Glutamatergic neuron (in vitro differentiated cells): ENCODE results near the gene DNAJA1. TPM values are rescaled to one million over a fixed set of nuclear protein-coding genes. Genes with fewer than 3 reads are reported as not detected.
"Not testable (repeated sequence)": the region's sequence is repeated elsewhere in the genome, so short reads cannot be mapped to it uniquely, and the experiment has no call there.

Source experiments
- DNase-seq: peaks from one replicate; pipeline ENCODE4 v3.0.0; 2022
- H3K27ac Mint-ChIP-seq: one replicate; pipeline ENCODE4 v1.8.0; 2020; ENCODE audit warnings: mild to moderate bottlenecking, mixed read lengths, inconsistent platforms; ENCODE audit not compliant: unreplicated experiment
- H3K27me3 Mint-ChIP-seq: one replicate; pipeline ENCODE4 v1.8.0; 2020; ENCODE audit warnings: mild to moderate bottlenecking, moderate library complexity, mixed read lengths, inconsistent platforms; ENCODE audit not compliant: unreplicated experiment
- H3K36me3 Mint-ChIP-seq: one replicate; pipeline ENCODE4 v1.8.0; 2020; ENCODE audit warnings: mild to moderate bottlenecking, mixed read lengths, inconsistent platforms; ENCODE audit not compliant: unreplicated experiment
- H3K4me1 Mint-ChIP-seq: one replicate; pipeline ENCODE4 v1.8.0; 2020; ENCODE audit warnings: mild to moderate bottlenecking, low read depth, mixed read lengths, inconsistent platforms; ENCODE audit not compliant: unreplicated experiment
- H3K4me3 Mint-ChIP-seq: one replicate; pipeline ENCODE4 v1.8.0; 2020; ENCODE audit warnings: mild to moderate bottlenecking, mixed read lengths, inconsistent platforms; ENCODE audit not compliant: unreplicated experiment
- H3K9me3 Mint-ChIP-seq: one replicate; pipeline ENCODE4 v1.8.0; 2020; ENCODE audit warnings: mild to moderate bottlenecking, moderate library complexity, mixed read lengths, inconsistent platforms; ENCODE audit not compliant: unreplicated experiment
- total RNA-seq: library from RNA; stranded (reverse); fragmentation: NEBNext Ultra II Directional; extraction: Animal tissue kit (Norgen Biotek cat#: 25700); gene quantifications from one replicate; pipeline ENCODE4 v1.2.1, GENCODE V29; 2021; ENCODE audit not compliant: unreplicated experiment
- TF ChIP-seq, protein P1 (sequence below): fragments of 200-600 bp; sonication (generic); IDR thresholded peaks from one replicate; pipeline ENCODE4 v1.5.0; 2021; ENCODE audit not compliant: partially characterized antibody, unreplicated experiment

The DNAJA1 gene
- total RNA-seq, 1 donor from 2014 or later = 249 TPM

DNA sequence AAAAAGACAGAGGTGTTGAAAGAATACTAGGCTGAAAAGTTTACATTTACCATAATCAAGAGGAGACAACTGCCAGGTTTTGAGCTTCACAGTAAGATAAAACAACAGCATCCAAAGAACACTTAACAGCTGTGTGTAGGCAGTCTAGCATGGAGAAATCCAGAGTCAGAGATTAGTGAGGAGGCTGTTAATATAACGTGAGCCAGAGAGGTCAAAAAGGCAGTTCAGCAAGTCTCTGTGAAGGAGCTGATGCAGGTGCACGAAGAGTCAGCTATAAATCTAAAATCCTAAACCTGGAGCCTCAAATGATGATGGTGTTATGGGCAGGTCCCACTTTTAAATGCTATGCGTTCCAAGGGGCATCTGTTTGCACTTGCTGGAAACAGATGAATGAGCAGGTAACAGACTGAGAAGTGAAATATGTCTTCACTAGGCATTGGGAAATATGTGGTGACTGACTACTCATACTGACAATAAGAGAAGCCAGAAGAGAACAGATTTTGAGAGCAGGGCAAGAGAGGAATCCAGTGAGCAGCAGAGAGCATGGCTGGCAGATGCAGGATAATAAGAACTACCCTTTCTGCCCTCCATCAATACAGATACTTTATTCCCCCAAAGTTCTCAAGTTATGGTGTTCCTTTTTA, 32.4 kb upstream of the DNAJA1 start:
- H3K27me3 Mint-ChIP-seq = no peaks in the 10 kb centered on the region
- peaks cover 3% of the 10 kb centered on the region for H3K4me1 Mint-ChIP-seq
- H3K27ac Mint-ChIP-seq = no peak overlapping the region
- TF ChIP-seq, protein P1, sequence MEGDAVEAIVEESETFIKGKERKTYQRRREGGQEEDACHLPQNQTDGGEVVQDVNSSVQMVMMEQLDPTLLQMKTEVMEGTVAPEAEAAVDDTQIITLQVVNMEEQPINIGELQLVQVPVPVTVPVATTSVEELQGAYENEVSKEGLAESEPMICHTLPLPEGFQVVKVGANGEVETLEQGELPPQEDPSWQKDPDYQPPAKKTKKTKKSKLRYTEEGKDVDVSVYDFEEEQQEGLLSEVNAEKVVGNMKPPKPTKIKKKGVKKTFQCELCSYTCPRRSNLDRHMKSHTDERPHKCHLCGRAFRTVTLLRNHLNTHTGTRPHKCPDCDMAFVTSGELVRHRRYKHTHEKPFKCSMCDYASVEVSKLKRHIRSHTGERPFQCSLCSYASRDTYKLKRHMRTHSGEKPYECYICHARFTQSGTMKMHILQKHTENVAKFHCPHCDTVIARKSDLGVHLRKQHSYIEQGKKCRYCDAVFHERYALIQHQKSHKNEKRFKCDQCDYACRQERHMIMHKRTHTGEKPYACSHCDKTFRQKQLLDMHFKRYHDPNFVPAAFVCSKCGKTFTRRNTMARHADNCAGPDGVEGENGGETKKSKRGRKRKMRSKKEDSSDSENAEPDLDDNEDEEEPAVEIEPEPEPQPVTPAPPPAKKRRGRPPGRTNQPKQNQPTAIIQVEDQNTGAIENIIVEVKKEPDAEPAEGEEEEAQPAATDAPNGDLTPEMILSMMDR = no peak
- DNase-seq = no peak
- no peak overlapping the region for H3K4me3 Mint-ChIP-seq
- no peaks in the 10 kb centered on the region for H3K36me3 Mint-ChIP-seq
- no peaks in the 10 kb centered on the region for H3K9me3 Mint-ChIP-seq

GRCh38 chr9:33000682-33001055, 24.4 kb upstream of the DNAJA1 start:
- H3K27ac Mint-ChIP-seq = peak overlapping the region; percentile 96
- not testable (repeated sequence) for DNase-seq

DNA sequence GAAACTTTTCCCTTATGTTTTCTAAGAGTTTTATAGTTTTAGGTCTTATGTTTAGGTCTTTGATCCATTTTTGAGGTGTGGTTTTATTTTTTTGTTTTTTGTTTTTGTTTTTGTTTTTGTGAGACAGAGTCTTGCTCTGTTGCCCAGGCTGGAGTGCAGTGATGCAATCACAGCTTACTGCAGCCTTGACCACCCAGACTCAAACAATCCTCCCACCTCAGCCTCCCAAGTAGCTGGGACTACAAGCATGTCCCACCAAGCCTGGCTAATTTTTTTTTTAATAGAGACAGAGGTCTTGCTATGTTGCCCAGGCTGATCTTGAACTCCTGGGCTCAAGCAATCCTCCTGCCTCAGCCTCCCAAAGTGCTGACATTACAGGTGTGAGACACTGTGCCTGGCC, 19.7 kb upstream of the DNAJA1 start:
- H3K9me3 Mint-ChIP-seq = peaks cover 12% of the 10 kb centered on the region
- not testable (repeated sequence) for DNase-seq, H3K27me3 Mint-ChIP-seq, H3K36me3 Mint-ChIP-seq, H3K4me3 Mint-ChIP-seq, H3K27ac Mint-ChIP-seq, H3K4me1 Mint-ChIP-seq

More at GRCh38 chr9:33000682-33001055, 24.4 kb upstream of the DNAJA1 start:
- not testable (repeated sequence) for H3K36me3 Mint-ChIP-seq, H3K27me3 Mint-ChIP-seq, H3K4me1 Mint-ChIP-seq
- H3K4me3 Mint-ChIP-seq = peak overlapping the region; percentile 97
- H3K9me3 Mint-ChIP-seq = peaks cover 14% of the 10 kb centered on the region

DNA sequence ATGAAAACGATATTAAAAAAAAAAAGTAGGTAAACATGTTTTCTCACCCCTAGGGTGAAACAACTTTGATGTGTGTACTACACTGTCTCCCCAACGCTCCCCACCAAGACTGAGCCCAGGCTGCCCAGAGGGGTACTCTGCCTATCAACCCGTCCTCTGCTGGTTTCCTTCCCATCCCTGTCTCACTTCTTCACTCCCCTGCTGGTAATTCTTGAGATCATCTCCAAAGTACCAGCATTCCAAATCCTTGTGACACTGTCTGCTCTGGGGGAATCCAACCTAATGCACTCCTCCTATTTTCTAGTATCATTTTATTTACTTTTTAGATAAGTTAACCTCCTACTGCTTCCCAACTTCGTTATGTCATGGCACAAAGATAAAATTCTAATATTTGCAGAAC, 17.3 kb upstream of the DNAJA1 start:
- Mint-ChIP-seq H3K36me3 (no peaks in the 10 kb centered on the region), H3K4me3 (no peak overlapping the region), H3K4me1 (no peaks in the 10 kb centered on the region), H3K27me3 (peaks cover 3% of the 10 kb centered on the region), H3K27ac (no peak overlapping the region), H3K9me3 (peaks cover 2% of the 10 kb centered on the region)
- TF ChIP-seq, protein P1 = no peak
- no peak for DNase-seq

- TF ChIP-seq, protein P1 = no peak
- peaks cover 3% of the 10 kb centered on the region for H3K27me3 Mint-ChIP-seq
- no peaks in the 10 kb centered on the region for H3K36me3 Mint-ChIP-seq
- no peaks in the 10 kb centered on the region for H3K4me1 Mint-ChIP-seq
- H3K9me3 Mint-ChIP-seq = peaks cover 2% of the 10 kb centered on the region
- no peak overlapping the region for H3K27ac Mint-ChIP-seq
- no peak for DNase-seq
- no peak overlapping the region for H3K4me3 Mint-ChIP-seq
These were observed 13.2 kb upstream of the DNAJA1 start for GRCh38 chr9:33011831-33012230.

- H3K4me1 Mint-ChIP-seq = no peaks in the 10 kb centered on the region
- peaks cover 3% of the 10 kb centered on the region for H3K27me3 Mint-ChIP-seq
- H3K9me3 Mint-ChIP-seq = peaks cover 2% of the 10 kb centered on the region
- TF ChIP-seq, protein P1 = no peak
- no peaks in the 10 kb centered on the region for H3K36me3 Mint-ChIP-seq
- DNase-seq = no peak
- H3K27ac Mint-ChIP-seq = no peak overlapping the region
- H3K4me3 Mint-ChIP-seq = no peak overlapping the region
These were observed 12.6 kb upstream of the DNAJA1 start for GRCh38 chr9:33012328-33013069.
